A549 (cell line): ENCODE results near the gene DYRK4.

Experiments used
- RFX5 ChIP-seq: fragments of 450-650 bp; IDR thresholded peaks from 2 replicates; pipeline ENCODE4 v1.7.1; 2014; ENCODE audit warnings: antibody characterized with exemption, mild to moderate bottlenecking, moderate library complexity
- TF ChIP-seq, protein P1 (sequence below): fragments of >200 bp; sonication (Bioruptor Twin); formaldehyde crosslinking; IDR thresholded peaks from 3 replicates; pipeline ENCODE4 v1.5.1; 2016

DNA sequence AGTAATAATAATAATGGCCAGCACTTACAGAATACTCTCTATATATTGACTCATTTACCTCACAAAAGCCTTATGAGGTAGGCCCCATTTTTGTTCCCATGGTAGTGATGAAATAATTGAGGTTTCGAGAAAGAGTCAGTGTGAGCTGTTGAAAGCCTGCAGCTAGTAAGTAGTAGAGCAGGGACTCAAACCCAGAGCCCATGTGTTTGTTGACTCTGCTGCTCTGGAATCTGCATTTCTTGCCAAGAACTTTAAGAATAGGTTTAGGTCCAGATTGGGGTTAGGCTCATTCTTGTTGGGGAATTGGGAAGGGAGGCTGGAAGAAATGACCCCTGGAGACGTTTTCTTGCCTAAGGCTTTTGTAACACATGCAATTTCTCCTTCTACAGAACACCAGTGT, 27.9 kb downstream of the DYRK4 start:
- TF ChIP-seq, protein P1, sequence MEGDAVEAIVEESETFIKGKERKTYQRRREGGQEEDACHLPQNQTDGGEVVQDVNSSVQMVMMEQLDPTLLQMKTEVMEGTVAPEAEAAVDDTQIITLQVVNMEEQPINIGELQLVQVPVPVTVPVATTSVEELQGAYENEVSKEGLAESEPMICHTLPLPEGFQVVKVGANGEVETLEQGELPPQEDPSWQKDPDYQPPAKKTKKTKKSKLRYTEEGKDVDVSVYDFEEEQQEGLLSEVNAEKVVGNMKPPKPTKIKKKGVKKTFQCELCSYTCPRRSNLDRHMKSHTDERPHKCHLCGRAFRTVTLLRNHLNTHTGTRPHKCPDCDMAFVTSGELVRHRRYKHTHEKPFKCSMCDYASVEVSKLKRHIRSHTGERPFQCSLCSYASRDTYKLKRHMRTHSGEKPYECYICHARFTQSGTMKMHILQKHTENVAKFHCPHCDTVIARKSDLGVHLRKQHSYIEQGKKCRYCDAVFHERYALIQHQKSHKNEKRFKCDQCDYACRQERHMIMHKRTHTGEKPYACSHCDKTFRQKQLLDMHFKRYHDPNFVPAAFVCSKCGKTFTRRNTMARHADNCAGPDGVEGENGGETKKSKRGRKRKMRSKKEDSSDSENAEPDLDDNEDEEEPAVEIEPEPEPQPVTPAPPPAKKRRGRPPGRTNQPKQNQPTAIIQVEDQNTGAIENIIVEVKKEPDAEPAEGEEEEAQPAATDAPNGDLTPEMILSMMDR, result no peak
- no peak for TF ChIP-seq RFX5
